ENCODE measurements around the gene PLB1. TPM values are rescaled to one million over a fixed set of nuclear protein-coding genes. Genes with fewer than 3 reads are reported as not detected.

The PLB1 gene
- total RNA-seq, 1 experiment from 2014 or later = 0.44 TPM

DNA sequence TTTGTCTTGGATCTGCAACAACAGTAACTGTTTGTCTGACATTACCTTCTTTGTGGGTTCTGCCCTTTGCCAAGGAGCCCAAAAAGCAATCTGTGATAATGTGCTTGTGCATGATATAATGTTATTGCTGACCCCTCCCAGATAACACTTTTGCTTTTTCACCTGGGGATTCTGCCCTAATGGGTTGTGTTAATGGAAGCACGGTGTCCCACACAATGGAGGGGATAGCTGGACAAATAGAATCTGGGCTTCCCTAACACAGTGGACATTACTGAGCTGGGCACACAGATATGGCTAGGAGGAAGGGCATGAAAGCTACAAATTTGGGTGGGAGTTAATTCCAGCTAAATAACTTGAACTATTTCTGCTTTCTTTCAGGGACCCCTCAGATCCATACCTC, 20.6 kb downstream of the PLB1 start (continued):
- TF ChIP-seq, protein P1, sequence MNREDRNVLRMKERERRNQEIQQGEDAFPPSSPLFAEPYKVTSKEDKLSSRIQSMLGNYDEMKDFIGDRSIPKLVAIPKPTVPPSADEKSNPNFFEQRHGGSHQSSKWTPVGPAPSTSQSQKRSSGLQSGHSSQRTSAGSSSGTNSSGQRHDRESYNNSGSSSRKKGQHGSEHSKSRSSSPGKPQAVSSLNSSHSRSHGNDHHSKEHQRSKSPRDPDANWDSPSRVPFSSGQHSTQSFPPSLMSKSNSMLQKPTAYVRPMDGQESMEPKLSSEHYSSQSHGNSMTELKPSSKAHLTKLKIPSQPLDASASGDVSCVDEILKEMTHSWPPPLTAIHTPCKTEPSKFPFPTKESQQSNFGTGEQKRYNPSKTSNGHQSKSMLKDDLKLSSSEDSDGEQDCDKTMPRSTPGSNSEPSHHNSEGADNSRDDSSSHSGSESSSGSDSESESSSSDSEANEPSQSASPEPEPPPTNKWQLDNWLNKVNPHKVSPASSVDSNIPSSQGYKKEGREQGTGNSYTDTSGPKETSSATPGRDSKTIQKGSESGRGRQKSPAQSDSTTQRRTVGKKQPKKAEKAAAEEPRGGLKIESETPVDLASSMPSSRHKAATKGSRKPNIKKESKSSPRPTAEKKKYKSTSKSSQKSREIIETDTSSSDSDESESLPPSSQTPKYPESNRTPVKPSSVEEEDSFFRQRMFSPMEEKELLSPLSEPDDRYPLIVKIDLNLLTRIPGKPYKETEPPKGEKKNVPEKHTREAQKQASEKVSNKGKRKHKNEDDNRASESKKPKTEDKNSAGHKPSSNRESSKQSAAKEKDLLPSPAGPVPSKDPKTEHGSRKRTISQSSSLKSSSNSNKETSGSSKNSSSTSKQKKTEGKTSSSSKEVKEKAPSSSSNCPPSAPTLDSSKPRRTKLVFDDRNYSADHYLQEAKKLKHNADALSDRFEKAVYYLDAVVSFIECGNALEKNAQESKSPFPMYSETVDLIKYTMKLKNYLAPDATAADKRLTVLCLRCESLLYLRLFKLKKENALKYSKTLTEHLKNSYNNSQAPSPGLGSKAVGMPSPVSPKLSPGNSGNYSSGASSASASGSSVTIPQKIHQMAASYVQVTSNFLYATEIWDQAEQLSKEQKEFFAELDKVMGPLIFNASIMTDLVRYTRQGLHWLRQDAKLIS (CRISPR knock-in tag; IDR thresholded peaks at IDR 0.05; ENCODE audit: borderline replicate concordance) = no peak
- TF ChIP-seq ZNF121 (CRISPR knock-in tag; IDR thresholded peaks at IDR 0.05) (no peak), ZNF219 (CRISPR knock-in tag; IDR thresholded peaks at IDR 0.05; ENCODE audit: borderline replicate concordance) (no peak), SOX15 (CRISPR knock-in tag; IDR thresholded peaks at IDR 0.05) (no peak), TEAD1 (CRISPR knock-in tag; IDR thresholded peaks at IDR 0.05) (no peak), NFE2L1 (CRISPR knock-in tag; IDR thresholded peaks at IDR 0.05) (no peak), IRF2 (CRISPR knock-in tag; IDR thresholded peaks at IDR 0.05; ENCODE audit: borderline replicate concordance, low read depth) (no peak), OVOL2 (CRISPR knock-in tag; IDR thresholded peaks at IDR 0.05; ENCODE audit: borderline replicate concordance) (no peak)

DNA sequence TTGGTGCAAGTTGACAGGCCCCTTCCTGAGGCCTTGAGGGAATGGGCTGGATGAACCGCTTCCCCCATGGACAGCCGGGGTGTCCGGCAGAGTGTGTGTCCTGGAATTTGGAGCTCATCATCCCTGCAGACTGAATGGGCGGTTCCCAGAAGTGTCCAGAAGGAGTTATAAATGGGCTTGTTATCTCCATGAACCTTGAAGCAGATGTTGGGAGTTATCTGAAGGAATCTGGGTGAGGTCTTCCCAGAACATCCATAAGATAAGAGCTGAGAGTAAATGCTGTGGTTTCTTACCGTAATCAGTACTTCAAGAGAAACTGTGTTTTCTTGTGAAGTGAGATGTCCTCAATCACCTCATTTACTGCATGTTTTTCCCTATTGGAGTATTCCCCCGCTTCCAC, 21.1 kb downstream of the PLB1 start:
- no peak for DNase-seq (ENCODE audit: low spot score)
- H3K36me3 Mint-ChIP-seq = no peaks in the 10 kb centered on the region
- no peak overlapping the region for H3K27ac Mint-ChIP-seq
- no peaks in the 10 kb centered on the region for H3K4me1 Mint-ChIP-seq
- no peak overlapping the region for H3K4me3 Mint-ChIP-seq
- H3K9me3 Mint-ChIP-seq = peaks cover 10% of the 10 kb centered on the region
- POLR2A ChIA-PET = no interaction called here
- no peak for ATAC-seq
- TF ChIP-seq SOX15 (CRISPR knock-in tag; IDR thresholded peaks at IDR 0.05) (no peak), GRHL2 (CRISPR knock-in tag; IDR thresholded peaks at IDR 0.05; ENCODE audit: insufficient replicate concordance, severe bottlenecking) (no peak), KAT7 (CRISPR knock-in tag; IDR thresholded peaks at IDR 0.05; ENCODE audit: borderline replicate concordance) (no peak), ZNF232 (CRISPR knock-in tag; IDR thresholded peaks at IDR 0.05) (no peak), JUN (CRISPR knock-in tag; IDR thresholded peaks at IDR 0.05) (no peak), GTF2I (CRISPR knock-in tag; conservative IDR thresholded peaks at IDR 0.05) (no peak)
- TF ChIP-seq, protein P2, sequence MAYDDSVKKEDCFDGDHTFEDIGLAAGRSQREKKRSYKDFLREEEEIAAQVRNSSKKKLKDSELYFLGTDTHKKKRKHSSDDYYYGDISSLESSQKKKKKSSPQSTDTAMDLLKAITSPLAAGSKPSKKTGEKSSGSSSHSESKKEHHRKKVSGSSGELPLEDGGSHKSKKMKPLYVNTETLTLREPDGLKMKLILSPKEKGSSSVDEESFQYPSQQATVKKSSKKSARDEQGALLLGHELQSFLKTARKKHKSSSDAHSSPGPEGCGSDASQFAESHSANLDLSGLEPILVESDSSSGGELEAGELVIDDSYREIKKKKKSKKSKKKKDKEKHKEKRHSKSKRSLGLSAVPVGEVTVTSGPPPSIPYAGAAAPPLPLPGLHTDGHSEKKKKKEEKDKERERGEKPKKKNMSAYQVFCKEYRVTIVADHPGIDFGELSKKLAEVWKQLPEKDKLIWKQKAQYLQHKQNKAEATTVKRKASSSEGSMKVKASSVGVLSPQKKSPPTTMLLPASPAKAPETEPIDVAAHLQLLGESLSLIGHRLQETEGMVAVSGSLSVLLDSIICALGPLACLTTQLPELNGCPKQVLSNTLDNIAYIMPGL (CRISPR knock-in tag; IDR thresholded peaks at IDR 0.05) = no peak
- TF ChIP-seq, protein P3, sequence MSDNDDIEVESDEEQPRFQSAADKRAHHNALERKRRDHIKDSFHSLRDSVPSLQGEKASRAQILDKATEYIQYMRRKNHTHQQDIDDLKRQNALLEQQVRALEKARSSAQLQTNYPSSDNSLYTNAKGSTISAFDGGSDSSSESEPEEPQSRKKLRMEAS (CRISPR knock-in tag; IDR thresholded peaks at IDR 0.05) = no peak
- TF ChIP-seq, protein P4, sequence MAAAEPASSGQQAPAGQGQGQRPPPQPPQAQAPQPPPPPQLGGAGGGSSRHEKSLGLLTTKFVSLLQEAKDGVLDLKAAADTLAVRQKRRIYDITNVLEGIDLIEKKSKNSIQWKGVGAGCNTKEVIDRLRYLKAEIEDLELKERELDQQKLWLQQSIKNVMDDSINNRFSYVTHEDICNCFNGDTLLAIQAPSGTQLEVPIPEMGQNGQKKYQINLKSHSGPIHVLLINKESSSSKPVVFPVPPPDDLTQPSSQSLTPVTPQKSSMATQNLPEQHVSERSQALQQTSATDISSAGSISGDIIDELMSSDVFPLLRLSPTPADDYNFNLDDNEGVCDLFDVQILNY (CRISPR knock-in tag; IDR thresholded peaks at IDR 0.05) = no peak
- CTCF ChIA-PET = interaction anchor here (1.2 kb wide), 1 partner anchor 24 kb away, joined by 6 read pairs; no protein-coding TSS in a partner anchor
- H3K27me3 Mint-ChIP-seq (ENCODE audit: low read depth) = no peaks in the 10 kb centered on the region; the same call in 1 of the 2 replicates

DNA sequence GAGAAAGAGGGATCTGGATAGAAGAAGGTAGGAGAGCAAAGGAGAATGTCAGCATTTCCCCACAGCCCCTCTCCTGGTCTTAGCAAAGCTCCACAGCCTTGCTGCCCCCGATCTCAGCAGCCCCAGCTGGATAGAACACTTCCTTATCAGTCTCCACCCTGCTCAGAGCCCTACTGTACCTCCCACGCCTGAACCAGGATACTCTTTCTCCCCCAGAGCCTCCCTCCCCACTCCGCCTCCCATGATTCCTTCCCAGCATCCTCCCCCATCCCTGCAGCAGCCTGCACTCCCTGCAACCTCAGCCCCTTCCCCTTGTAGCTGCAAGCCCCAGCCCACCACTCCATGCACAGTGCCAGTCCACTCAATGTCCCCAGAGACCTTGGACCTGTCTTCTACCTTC, 25.8 kb downstream of the PLB1 start:
- ChIA-PET POLR2A (no interaction called here), CTCF (interaction anchor here (0.8 kb wide), 1 partner anchor 45 kb away, joined by 5 read pairs; no protein-coding TSS in a partner anchor)
- Mint-ChIP-seq H3K27me3 (ENCODE audit: low read depth) (peaks cover 10% of the 10 kb centered on the region; the same call in 1 of the 2 replicates), H3K4me1 (peaks cover 6% of the 10 kb centered on the region), H3K36me3 (no peaks in the 10 kb centered on the region), H3K4me3 (no peak overlapping the region), H3K9me3 (no peaks in the 10 kb centered on the region), H3K27ac (no peak overlapping the region)
- DNase-seq (ENCODE audit: low spot score) (no peak), ATAC-seq (no peak)
- TF ChIP-seq ZNF138 (CRISPR knock-in tag; conservative IDR thresholded peaks at IDR 0.05) (no peak), OVOL2 (CRISPR knock-in tag; IDR thresholded peaks at IDR 0.05; ENCODE audit: borderline replicate concordance) (no peak), ZNF232 (CRISPR knock-in tag; IDR thresholded peaks at IDR 0.05) (no peak), NFATC4 (CRISPR knock-in tag; IDR thresholded peaks at IDR 0.05) (no peak), ZNF263 (CRISPR knock-in tag; IDR thresholded peaks at IDR 0.05; ENCODE audit: low read depth) (no peak), SP1 (CRISPR knock-in tag; conservative IDR thresholded peaks at IDR 0.05) (no peak)
- TF ChIP-seq, protein P5, sequence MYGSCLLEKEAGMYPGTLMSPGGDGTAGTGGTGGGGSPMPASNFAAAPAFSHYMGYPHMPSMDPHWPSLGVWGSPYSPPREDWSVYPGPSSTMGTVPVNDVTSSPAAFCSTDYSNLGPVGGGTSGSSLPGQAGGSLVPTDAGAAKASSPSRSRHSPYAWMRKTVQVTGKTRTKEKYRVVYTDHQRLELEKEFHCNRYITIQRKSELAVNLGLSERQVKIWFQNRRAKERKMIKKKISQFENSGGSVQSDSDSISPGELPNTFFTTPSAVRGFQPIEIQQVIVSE (CRISPR knock-in tag; IDR thresholded peaks at IDR 0.05; ENCODE audit: borderline replicate concordance) = no peak
- TF ChIP-seq, protein P6, sequence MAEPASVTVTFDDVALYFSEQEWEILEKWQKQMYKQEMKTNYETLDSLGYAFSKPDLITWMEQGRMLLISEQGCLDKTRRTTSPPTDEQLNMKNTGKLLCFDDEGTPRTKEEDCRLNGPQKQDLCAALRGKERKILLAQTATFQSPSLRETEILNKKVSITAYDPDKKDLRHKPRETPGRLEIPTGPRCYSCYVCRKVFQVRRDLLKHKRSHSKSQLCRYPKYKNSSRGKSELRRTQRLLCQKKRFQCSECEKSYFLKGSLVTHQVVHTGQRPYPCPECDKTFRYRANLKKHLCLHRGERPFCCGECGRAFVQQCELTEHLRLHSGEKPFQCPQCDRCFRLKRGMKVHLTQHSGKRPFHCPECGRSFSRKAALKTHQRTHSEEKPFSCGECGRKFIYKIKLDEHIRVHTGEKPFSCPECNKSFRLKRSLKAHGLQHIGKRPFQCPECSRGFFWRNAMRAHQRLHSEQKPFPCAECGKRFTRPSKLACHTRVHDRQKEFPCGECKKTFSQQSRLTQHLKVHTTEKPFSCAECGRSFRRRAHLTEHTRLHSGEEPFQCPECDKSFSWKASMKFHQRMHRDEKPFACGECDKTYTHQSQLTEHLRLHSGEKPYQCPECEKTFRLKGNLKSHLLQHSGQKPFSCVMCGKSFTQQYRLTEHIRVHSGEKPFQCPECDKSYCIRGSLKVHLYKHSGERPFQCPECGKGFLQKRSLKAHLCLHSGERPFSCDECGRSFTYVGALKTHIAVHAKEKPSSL (CRISPR knock-in tag; conservative IDR thresholded peaks at IDR 0.05) = no peak
- TF ChIP-seq, protein P7, sequence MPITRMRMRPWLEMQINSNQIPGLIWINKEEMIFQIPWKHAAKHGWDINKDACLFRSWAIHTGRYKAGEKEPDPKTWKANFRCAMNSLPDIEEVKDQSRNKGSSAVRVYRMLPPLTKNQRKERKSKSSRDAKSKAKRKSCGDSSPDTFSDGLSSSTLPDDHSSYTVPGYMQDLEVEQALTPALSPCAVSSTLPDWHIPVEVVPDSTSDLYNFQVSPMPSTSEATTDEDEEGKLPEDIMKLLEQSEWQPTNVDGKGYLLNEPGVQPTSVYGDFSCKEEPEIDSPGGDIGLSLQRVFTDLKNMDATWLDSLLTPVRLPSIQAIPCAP (CRISPR knock-in tag; IDR thresholded peaks at IDR 0.05) = no peak
